Measurements from ENCODE around the gene RETREG1. TPM values are rescaled to one million over a fixed set of nuclear protein-coding genes. Genes with fewer than 3 reads are reported as not detected.

The RETREG1 gene
- total and polyA plus RNA-seq, 2 donors (not counting 3 experiments of a cell fraction or from before 2014, with no cell fraction given), result 0.46 TPM; not detected in 1

- no peak overlapping the region for H3K4me2 ChIP-seq (ENCODE audit: insufficient read depth, low read length)
- ChIA-PET CTCF (no interaction called here), POLR2A (no interaction called here)
- intact Hi-C loops (cut with micrococcal nuclease), result loop anchor here (2.0 kb wide), 1 partner anchor 710 kb away; no protein-coding TSS in a partner anchor
- no peak overlapping the region for H2AFZ ChIP-seq (ENCODE audit: low read depth, low read length)
- H3K27me3 ChIP-seq (ENCODE audit: control insufficient read depth in 2 of 2, insufficient read depth in 2 of 2, low read length in 2 of 2), result no peaks in the 10 kb centered on the region
- H4K20me1 ChIP-seq (replicated peaks; ENCODE audit: control insufficient read depth, extremely low read depth, insufficient read depth, low read length), result no peaks in the 10 kb centered on the region
- dilution Hi-C loops (cut with MboI; ENCODE audit: extremely low pct_ligation_motif_present, low sequenced_read_pairs), result no loop called here
- no peaks in the 10 kb centered on the region for H3K79me2 ChIP-seq (ENCODE audit: control insufficient read depth, insufficient read depth, low read length)
- TF ChIP-seq CTCF (IDR thresholded peaks at IDR 0.05; ENCODE audit: extremely low read depth in 1 of 2, insufficient read depth in 1 of 2, low read depth in 1 of 2, low read length in 2 of 2) (no peak), MYC (IDR thresholded peaks at IDR 0.05; ENCODE audit: low read depth, low read length) (no peak), EZH2 (IDR thresholded peaks at IDR 0.05; ENCODE audit: borderline replicate concordance, low read depth, low read length, severe bottlenecking) (no peak)
- H3K4me1 ChIP-seq (ENCODE audit: control insufficient read depth, extremely low read depth, insufficient read depth, low read length), result no peaks in the 10 kb centered on the region
- H3K9me1 ChIP-seq (replicated peaks; ENCODE audit: control insufficient read depth, extremely low read depth, insufficient read depth, low read length), result no peaks in the 10 kb centered on the region
- H3K4me3 ChIP-seq (replicated peaks in 1 of 3; ENCODE audit: insufficient read depth in 1 of 3, low read depth in 1 of 3, low read length in 3 of 3), result no peak overlapping the region
- no peaks in the 10 kb centered on the region for H3K9me3 ChIP-seq (replicated peaks; ENCODE audit: control insufficient read depth, insufficient read depth, low read length)
- DNase-seq (ENCODE audit: low read depth, low spot score) (no peak), FAIRE-seq (no peak)
- H3K36me3 ChIP-seq (ENCODE audit: control insufficient read depth in 2 of 2, extremely low read depth in 1 of 2, insufficient read depth in 2 of 2, low read length in 2 of 2), result no peaks in the 10 kb centered on the region
- BruUV-seq (replicated peaks), result no TSS peak
- no peak overlapping the region for H3K27ac ChIP-seq (ENCODE audit: insufficient read depth, low read depth, low read length)
- H3K9ac ChIP-seq (replicated peaks; ENCODE audit: extremely low read depth, insufficient read depth, low read length), result no peak overlapping the region
These were observed 123.5 kb downstream of the RETREG1 start for GRCh38 chr5:16493261-16493660.

- intact Hi-C loops (cut with micrococcal nuclease), result loop anchor here (2.0 kb wide), 1 partner anchor 710 kb away; no protein-coding TSS in a partner anchor
- POLR2A ChIA-PET, result no interaction called here
- BruUV-seq (replicated peaks), result no TSS peak
- H3K9ac ChIP-seq (replicated peaks; ENCODE audit: extremely low read depth, insufficient read depth, low read length), result no peak overlapping the region
- DNase-seq (ENCODE audit: low read depth, low spot score) (no peak), FAIRE-seq (no peak)
- H3K9me3 ChIP-seq (replicated peaks; ENCODE audit: control insufficient read depth, insufficient read depth, low read length), result no peaks in the 10 kb centered on the region
- H3K36me3 ChIP-seq (ENCODE audit: control insufficient read depth in 2 of 2, extremely low read depth in 1 of 2, insufficient read depth in 2 of 2, low read length in 2 of 2), result no peaks in the 10 kb centered on the region
- no peaks in the 10 kb centered on the region for H4K20me1 ChIP-seq (replicated peaks; ENCODE audit: control insufficient read depth, extremely low read depth, insufficient read depth, low read length)
- CTCF ChIA-PET, result no interaction called here
- H3K79me2 ChIP-seq (ENCODE audit: control insufficient read depth, insufficient read depth, low read length), result no peaks in the 10 kb centered on the region
- no peaks in the 10 kb centered on the region for H3K27me3 ChIP-seq (ENCODE audit: control insufficient read depth in 2 of 2, insufficient read depth in 2 of 2, low read length in 2 of 2)
- no peaks in the 10 kb centered on the region for H3K4me1 ChIP-seq (ENCODE audit: control insufficient read depth, extremely low read depth, insufficient read depth, low read length)
- H3K9me1 ChIP-seq (replicated peaks; ENCODE audit: control insufficient read depth, extremely low read depth, insufficient read depth, low read length), result no peaks in the 10 kb centered on the region
- dilution Hi-C loops (cut with MboI; ENCODE audit: extremely low pct_ligation_motif_present, low sequenced_read_pairs), result no loop called here
- no peak overlapping the region for H3K4me2 ChIP-seq (ENCODE audit: insufficient read depth, low read length)
- no peak overlapping the region for H2AFZ ChIP-seq (ENCODE audit: low read depth, low read length)
- no peak overlapping the region for H3K27ac ChIP-seq (ENCODE audit: insufficient read depth, low read depth, low read length)
- no peak overlapping the region for H3K4me3 ChIP-seq (replicated peaks in 1 of 3; ENCODE audit: insufficient read depth in 1 of 3, low read depth in 1 of 3, low read length in 3 of 3)
- TF ChIP-seq GATA2 (IDR thresholded peaks at IDR 0.05; ENCODE audit: insufficient read depth, insufficient read length, low read depth, low read length) (no peak), POLR2A (IDR thresholded peaks at IDR 0.05; ENCODE audit: low read depth, low read length) (no peak), CTCF (IDR thresholded peaks at IDR 0.05; ENCODE audit: extremely low read depth in 1 of 2, insufficient read depth in 1 of 2, low read depth in 1 of 2, low read length in 2 of 2) (no peak), FOS (IDR thresholded peaks at IDR 0.05; ENCODE audit: borderline replicate concordance, insufficient read depth, low read length) (no peak), MYC (IDR thresholded peaks at IDR 0.05; ENCODE audit: low read depth, low read length) (no peak), EZH2 (IDR thresholded peaks at IDR 0.05; ENCODE audit: borderline replicate concordance, low read depth, low read length, severe bottlenecking) (no peak), JUN (IDR thresholded peaks at IDR 0.05; ENCODE audit: borderline replicate concordance, insufficient read depth, insufficient read length, low read depth) (no peak), POLR2AphosphoS5 (IDR thresholded peaks at IDR 0.05; ENCODE audit: insufficient read depth, low read depth, low read length) (no peak), MAX (IDR thresholded peaks at IDR 0.05; ENCODE audit: insufficient read depth, insufficient read length) (no peak)
These were observed 124.2 kb downstream of the RETREG1 start for GRCh38 chr5:16492398-16493140.
